HS-27A (cell line): ENCODE data around the gene FFAR1.
"Not testable (repeated sequence)": the region's sequence is repeated elsewhere in the genome, so short reads cannot be mapped to it uniquely, and the experiment has no call there.

Source experiments
- DNase-seq: peaks from one replicate; pipeline ENCODE4 v3.0.0-alpha.2; 2012; ENCODE audit warnings: low read depth, missing footprints

FFAR1 gene

DNA sequence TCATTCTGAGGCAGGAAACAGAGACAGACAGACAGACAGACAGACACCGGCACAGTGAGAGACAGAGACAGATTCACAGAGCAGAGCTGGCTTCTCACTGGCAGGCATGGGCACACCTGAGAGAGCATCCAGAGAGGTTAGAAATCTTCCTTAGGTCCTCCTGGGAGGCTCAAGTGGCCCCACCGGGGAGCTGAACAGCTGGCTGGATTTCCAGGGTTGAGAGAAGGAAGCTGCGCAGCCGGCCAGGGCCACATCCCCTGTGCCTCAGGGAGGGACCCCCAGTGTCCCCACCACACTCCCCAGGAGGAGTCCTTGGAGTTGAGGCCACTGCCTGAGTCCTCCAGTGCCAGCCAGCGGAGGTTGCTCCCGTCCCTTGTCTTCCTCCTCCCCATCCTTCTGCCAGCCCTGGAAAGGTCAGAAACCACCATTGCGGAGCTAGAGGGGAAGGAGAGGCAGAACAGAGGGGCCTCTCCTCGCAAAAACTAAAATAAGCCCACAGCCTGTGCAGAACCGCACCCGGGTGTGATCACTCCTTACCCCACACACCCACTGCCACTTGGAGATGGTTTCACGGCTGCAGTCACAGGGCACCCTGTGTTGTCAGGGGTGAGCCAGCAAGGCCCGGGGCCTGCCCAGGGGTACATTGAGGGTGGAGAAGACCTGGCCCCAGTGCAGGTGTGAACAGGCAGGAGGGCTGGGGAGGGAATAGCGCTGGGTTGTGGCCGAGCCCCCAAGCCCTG lies 14.7 kb downstream of the FFAR1 start:
- DNase-seq = no peak

DNA sequence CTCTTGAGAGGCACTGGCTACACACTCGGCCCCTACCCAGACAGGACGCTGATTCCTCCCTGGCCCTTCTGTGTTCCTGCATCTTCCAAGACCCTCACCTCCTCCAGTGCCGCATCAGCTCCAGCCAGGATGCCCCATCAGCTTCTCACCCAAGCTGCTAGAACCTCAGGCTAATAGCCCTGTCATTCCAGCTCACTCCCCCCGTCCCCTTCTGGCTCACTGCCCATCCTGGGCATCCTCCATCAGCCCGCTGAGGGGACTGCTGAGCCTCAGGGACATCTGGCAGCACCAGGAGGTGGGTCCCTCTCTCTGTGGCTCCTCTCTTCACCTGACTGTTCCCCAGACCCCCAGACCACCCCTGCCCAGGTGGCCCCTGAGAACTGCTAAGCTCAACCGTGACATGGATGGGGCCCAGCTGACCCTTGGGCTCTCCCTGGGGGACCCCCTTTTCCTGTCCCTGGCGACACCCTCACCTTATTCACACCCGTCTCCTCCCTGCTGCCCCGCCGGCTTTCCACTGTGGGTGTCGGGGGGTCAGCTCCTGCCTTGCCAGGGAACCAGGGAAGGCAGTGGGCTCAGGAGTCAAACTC lies 15.4 kb downstream of the FFAR1 start:
- no peak for DNase-seq

DNA sequence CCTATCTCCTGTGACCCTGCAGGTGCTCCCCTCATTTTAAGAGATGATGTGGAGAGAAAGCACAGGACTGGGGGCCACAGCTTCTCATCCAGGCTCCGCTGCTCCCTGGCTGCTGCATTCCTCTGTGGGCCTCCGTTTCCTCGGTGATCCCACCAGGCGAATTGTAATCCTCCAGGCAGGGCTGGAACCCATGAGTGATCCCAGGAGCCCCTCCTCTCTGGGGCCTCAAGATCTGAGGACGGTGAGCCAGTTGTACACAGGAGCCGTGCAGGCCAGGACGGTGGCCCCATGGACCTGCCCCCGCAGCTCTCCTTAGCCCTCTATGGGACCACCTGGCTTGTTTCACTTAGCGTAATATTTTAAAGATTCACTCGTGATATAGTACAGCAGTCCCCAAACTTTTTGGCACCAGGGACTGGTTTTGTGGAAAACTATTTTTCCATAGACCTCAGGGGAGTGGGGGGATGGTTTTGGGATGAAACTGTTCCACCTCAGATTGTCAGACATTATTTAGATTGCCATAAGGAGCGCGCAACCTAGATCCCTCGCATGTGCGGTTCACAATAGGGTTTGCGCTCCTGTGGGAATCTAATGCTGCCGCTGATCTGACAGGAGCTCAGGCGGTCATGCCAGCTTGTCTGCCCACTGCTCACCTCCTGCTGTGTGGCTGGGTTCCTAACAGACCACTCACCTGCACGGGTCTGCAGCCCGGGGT lies 16.2 kb downstream of the FFAR1 start:
- DNase-seq = no peak

DNA sequence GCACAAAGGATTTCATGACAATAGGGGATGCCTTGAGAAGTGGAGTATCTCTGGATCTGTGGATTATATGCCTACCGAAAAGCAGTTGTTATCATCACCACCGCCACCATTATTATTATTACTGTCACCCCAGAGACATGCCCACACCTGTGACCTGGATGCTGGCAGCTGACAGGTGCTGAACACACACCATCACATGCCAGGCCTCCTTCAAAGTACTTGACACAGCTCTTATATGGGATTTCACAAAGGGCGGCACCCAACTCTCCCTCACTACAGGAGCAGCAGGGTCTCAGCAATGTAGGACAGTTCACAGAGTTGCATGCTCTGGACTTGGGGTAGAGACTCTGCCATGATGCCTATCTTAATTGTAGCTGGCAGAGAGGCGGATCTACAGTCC lies 17.6 kb downstream of the FFAR1 start:
- no peak for DNase-seq

DNA sequence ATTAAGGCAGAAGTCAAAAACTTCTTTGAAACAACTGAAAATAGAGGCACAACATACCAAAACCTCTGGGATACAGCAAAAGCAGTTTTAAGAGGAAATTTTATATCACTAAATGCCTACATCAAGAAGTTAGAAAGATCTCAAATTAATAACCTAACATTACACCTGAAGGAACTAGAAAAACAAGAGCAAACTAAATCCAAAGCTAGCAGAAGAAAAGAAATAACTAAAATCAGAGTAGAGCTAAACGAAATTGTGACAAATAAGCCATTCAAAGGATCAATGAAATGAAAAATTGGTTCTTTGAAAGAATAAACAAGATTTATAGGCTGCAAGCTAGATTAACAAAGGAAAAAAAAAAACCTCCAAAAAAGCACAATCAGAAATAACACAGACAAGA lies 20.7 kb downstream of the FFAR1 start:
- no peak for DNase-seq

DNA sequence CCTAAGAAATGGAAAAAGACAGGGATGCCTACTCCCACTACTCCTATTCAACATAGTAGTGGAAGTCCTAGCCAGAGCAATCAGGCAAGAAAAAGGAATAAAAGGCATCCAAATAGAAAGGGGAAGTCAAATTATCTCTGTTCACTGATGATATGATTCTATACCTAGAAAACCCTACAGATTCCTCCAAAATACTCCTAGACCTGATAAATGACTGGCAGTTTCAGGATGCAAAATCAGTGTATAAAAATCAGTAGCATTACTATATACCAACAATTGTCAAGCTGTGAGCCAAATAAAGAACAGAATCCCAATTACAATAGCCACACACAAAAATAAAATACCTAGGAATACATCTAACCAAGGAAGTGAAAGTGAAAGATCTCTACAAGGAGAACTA lies 21.8 kb downstream of the FFAR1 start:
- DNase-seq = no peak

DNA sequence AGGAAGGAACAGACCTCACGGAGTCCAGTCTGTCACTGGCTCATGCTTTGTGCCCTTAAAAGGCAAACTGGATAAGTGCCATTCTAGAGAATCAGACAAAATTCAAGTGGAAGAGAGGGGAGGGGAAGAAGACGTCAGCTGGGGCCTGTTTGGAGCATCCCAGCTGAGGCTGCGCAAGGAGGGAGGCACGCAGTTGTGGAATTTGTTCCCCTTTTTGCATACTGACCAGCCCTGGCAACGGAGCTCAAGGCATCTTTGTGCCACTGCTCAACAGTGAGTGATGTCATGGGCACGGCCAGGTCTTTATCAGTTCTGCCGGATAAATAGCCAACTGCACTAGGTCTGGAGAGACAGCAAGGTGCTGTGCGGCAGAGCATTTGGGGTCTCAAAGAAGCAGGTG lies 23.0 kb downstream of the FFAR1 start, which contains the start of gene GPR42:
Gene GPR42 (plus strand): TSS at position 347 of the 400 bp plus-strand sequence. CDS start 292 bp downstream, outside the sequence.
- DNase-seq = no peak

DNA sequence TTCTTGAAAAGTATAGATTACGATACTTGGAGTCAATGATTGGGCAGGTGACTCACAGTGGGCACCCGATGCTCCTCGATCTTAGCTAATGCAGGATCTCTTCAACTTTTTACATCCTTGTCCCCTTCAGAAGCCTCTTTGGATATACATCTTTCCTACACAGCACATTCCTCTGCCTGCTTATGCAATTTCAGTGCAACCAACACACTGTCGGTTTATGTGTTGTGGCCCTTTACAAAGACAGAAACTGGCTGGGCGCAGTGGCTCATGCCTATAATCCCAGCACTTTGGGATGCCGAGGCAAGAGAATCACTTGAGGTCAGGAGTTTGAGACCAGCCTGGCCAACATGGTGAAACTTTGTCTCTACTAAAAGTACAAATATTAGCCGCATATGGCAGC lies 25.8 kb downstream of the FFAR1 start:
- DNase-seq = no peak

DNA sequence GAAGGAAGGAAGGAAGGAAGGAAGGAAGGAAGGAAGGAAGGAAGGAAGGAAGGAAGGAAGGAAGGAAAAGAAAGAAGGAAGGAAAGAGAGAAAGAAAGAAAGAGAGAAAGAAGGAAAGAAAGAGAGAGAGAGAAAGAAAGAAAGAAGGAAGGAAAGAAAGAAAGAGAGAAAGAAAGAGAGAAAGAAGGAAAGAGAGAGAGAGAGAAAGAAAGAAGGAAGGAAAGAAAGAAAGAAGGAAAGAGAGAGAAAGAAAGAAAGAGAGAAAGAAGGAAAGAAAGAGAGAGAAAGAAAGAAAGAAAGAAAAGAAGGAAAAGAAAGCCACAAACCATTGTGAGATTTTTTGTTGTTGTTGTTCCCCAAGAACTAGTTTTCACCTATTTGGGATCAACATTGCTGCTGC lies 26.3 kb downstream of the FFAR1 start:
- DNase-seq = not testable (repeated sequence)

DNA sequence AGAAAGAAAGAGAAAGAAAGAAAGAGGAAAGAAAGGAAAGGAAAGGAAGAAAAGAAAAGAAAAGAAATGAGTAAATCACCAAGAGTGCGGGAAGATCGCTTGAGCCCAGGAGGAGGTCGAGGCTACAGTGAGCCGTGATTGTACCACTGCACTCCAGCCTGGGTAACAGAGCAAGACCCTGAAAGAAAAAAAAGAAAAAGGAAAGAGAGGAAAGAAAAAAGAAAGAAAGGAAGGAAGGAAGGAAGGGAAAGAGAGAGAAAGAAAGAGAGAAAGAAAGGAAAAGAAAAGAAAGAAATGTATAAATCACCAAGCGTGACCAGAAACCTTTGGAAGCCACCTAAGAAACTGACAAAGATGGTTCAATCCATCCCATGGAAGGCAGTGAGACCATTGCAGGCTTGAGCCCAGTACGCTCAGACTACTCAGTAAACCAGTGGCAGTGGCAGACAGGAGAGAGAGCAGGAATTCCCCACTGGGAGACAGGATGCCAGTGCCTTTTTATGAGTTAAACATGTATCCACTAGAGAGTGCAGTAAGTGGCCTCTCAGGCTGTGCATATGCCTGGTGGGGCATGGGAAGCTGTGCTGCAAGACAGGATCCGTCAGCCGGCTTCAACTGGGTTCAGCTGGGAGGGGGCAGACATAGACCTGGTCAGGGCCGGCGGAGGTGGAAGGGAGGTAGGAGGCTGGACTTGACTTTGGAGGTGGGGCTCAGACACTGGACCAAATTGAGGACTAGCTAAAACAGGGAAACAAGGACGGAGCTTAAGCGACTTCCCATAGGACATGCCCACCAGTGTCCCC lies 28.0 kb downstream of the FFAR1 start:
- no peak for DNase-seq

DNA sequence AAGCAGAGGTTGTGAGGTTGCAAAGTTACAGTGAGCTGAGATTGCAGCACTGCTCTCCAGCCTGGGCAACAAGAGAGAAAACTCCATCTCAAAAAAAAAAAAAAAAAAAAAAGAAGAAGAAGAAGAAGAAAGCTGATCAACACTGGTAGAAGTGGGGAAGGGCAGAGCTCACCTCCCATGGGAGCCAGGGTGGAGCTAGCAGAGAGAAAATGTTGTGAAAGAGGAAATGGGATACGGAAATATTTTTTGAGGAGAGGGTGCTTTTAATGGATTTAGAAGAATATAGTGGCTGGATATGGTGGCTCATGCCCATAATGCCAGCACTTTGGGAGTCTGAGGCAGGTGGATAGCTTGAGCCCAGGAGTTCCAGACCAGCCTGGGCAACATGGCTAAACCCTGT lies 30.0 kb downstream of the FFAR1 start:
- no peak for DNase-seq

DNA sequence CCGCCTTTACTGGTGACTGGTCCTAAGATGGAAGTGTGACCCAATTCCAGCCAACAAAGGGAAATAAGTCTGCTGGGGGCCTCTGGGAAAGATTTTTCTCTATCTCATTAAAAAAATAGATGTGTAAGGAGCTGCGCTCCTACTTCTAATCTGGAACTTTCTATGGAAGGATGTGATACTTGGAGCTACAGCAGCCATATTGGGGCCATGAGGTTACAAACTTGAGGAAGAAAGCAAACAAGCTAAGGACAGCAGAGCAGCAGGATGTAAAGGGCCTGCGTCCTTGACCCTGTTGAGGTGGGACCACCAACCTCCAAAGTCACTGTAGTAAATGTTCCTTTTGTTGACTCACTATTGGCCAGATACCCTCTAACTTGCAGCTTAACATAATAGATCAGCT lies 30.7 kb downstream of the FFAR1 start:
- no peak for DNase-seq

DNA sequence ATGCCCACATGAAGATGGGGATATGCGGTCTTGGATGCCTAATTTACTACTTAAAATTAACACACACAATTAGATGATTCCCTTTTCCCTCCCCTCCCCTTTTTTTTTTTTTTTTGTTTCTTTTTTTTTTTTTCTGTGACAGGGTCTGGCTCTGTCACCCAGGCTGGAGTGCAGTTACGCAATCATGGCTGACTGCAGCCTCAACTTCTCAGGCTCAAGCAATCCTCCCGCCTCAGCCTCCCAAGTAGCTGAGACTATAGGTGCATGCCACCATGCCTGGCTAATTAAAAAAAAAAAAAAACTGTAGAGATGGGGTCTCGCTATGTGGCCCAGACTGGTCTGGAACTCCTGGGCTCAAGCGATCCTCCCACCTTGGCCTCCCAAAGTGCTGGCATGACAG lies 31.8 kb downstream of the FFAR1 start:
- DNase-seq = not testable (repeated sequence)

DNA sequence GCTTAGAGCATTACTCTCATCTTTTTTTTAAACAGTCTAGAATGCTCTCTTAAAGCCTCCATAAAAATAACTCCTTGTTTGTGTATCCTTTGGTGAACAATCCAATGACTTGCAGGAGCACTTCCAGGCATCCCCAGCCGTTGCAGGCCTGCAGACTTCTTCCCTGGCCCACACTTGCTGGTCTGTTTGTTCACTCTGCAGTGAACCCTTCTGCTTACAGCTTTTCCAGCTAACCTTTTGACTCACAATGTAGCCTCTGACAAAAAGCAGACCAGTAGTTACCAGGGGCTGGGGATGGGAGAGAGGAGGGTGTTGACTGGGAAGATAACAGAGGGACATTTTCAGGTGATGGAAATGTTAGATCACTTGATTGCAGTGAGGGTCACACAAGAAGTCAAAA lies 32.3 kb downstream of the FFAR1 start:
- DNase-seq = no peak

DNA sequence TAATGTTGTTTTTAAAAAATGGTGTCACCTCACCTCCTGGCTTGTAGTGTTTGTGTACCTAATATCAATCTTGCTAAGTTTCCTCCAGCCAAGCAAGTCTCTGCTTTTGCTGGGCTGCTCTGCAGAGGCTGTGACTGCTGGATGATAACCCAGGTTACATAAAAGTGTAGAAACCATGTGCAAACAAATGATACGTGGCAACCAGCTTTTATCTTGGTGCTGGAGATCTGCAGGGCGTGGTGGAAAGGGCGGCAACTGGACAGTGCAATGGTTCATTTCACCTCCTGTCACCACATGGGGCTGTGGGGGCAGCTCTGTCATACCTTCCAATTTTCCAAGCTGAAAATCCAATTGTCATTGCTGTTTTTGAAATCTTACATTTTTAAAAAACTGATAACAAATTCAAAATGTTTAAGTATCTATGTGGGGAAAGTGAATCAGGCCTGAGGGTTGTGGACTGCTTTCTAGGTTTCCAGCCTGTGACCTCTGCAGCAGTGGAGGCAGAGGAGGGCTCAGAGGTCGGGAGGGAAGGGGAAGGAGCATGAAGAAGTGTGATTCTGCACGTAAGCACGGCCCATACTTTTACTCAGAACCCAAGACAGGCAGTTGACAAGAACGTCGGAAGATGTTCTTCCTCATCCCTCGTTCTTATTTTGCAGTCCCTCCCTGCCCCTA lies 32.9 kb downstream of the FFAR1 start:
- DNase-seq = no peak

DNA sequence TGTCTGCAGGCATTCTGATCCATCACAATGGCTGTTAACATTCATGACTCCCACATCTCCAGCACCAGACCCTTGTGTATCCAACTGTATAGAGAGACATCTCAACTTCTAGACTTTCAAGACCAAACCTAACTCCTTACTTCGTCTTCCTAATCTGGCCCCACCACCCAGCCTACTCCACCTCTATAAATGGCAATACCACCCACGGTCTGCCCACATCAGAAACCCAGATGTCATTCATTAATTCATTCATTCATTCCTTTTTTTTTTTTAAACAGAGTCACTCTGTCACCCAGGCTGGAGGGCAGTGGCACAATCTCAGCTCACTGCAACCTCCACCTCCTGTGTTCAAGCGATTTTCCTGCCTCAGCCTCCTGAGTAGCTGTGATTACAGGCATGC lies 33.6 kb downstream of the FFAR1 start:
- no peak for DNase-seq

DNA sequence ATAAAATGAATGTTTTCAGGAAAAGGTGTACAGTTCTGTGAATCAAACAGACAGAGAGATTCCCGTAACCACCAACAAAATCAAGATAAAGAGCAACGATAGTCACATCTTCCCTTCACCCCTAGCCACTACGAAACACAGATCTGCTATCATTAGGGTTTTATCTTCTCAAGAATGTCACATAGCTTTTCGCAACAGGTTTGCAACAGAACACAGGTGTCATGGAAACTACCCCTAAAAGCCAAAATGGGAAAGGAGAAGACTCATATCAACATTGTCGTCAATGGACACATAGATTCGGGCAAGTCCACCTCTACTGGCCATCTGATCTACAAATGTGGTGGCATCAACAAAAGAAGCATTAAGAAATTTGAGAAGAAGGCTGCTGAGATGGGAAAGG lies 34.2 kb downstream of the FFAR1 start:
- DNase-seq = no peak

DNA sequence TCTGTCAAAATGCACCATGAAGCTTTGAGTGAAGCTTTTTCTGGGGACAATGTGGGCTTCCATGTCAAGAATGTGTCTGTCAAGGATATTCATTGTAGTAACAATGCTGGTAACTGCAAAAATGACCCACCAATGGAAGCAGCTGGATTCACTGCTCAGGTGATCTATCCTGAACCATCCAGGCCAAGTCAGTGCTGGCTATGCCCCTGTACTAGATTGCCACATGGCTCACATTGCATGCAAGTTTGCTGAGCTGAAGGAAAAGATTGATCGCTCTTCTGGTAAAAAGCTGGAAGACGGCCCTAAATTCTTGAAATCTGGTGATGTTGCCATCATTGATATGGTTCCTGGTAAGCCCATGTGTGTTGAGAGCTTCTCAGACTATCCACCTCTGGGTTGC lies 35.8 kb downstream of the FFAR1 start:
- DNase-seq = no peak

DNA sequence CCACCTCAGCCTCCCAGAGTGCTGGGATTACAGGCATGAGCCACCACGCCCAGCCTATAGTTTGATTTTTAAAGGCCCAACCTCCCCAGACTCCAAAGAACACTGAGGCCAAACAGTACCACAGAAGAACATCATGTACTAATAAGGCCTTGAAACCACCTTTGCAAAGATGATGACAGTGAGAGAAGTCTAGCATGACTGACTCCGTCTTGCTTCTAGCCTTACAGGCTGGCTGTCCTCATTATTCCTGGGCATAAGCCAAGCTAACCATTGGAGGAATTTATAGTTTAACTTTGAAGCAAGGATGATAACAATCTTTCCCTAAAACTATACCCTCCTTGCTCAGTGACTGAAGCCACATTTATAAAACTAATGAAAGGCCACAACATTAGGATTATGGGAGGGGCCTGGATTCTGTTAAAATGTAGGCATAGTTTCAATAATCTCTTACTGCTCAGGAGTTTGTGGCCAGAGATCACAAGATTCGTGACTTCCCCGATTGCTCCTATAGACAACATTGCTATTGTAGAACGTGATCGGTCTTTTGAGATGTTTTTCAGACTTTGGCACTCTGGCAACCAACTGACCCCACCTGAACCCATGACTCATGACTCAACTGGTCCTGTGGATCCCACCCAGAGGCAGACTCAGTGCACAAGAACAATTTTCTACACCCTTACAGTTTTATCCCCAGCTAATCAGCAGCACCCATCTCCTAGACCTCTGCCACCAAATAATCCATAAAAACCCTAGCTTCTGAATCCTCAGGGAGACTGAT lies 40.8 kb downstream of the FFAR1 start:
- DNase-seq = no peak

DNA sequence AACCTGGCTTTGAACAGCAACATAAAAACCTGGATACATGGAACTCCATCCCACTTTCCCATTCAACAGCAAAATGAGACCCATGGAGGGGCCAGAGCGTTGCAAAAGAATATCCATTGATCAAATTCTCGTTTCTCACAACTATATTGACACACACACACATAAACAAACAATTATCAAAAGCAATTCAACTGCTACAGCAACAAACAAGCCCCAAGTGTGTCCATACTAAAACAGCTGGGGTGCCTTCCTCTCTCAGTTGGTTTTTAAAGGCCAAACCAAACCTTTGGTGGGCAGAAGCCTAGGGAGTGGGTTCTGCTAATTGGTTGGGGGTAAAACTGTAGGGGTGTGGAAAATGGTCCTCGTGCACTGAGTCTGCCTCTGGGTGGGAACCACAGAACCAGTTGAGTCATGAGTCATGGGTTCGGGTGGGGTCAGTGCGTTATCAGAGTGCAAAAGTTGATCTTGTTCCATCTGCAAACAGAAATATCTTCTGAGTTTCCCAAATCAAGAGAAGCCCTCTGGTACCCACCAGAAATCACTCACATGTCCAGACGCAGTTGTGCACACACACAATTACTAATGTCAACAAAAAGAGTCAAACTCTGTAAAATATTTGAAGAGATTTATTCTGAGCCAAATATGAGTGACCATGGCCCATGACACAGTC lies 41.6 kb downstream of the FFAR1 start:
- no peak for DNase-seq
